OCI-LY7 (cell line): ENCODE measurements around the gene WWOX.

ENCODE experiments used
- EZH2phosphoT487 ChIP-seq: fragments of 200-600 bp; sonication (generic); IDR thresholded peaks from 2 replicates; pipeline ENCODE4 v1.6.1; 2018; ENCODE audit warnings: low read depth, borderline replicate concordance, mild to moderate bottlenecking, mixed run types, antibody characterized with exemption, low read length, moderate library complexity, mixed read lengths
- TF ChIP-seq, protein P1 (sequence below): fragments of 200-600 bp; sonication (generic); conservative IDR thresholded peaks from 2 replicates; pipeline ENCODE4 v1.5.1; 2014; ENCODE audit warnings: mild to moderate bottlenecking, antibody characterized with exemption, low read length, moderate library complexity, mixed read lengths

DNA sequence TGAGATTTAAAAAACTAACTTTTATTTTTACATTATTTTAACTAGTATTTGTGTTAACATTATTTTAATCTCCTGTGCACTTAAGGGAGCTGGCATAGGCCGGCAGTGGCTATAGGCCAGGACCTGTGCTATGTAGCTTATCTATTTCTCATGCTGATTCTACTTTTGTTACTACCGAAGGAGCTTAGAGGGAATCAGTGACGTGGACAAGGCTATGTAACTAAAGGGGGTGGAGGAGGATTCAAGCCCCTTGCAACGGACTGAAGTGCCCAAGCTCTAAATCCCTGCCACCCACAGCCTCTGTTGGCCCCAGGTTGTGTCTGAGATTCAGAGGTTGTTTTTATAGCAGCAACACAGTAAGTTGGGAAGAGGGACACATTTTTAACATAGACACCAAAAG, 356.4 kb downstream of the WWOX start:
- TF ChIP-seq, protein P1, sequence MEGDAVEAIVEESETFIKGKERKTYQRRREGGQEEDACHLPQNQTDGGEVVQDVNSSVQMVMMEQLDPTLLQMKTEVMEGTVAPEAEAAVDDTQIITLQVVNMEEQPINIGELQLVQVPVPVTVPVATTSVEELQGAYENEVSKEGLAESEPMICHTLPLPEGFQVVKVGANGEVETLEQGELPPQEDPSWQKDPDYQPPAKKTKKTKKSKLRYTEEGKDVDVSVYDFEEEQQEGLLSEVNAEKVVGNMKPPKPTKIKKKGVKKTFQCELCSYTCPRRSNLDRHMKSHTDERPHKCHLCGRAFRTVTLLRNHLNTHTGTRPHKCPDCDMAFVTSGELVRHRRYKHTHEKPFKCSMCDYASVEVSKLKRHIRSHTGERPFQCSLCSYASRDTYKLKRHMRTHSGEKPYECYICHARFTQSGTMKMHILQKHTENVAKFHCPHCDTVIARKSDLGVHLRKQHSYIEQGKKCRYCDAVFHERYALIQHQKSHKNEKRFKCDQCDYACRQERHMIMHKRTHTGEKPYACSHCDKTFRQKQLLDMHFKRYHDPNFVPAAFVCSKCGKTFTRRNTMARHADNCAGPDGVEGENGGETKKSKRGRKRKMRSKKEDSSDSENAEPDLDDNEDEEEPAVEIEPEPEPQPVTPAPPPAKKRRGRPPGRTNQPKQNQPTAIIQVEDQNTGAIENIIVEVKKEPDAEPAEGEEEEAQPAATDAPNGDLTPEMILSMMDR: no peak
- TF ChIP-seq EZH2phosphoT487: no peak
